Fibroblast of upper back skin (primary cell): Measurements from ENCODE around the gene SLC43A2.

Experiments
- DNase-seq: peaks from one replicate; pipeline ENCODE4 v3.0.0-alpha.2; 2013

SLC43A2 gene

DNA sequence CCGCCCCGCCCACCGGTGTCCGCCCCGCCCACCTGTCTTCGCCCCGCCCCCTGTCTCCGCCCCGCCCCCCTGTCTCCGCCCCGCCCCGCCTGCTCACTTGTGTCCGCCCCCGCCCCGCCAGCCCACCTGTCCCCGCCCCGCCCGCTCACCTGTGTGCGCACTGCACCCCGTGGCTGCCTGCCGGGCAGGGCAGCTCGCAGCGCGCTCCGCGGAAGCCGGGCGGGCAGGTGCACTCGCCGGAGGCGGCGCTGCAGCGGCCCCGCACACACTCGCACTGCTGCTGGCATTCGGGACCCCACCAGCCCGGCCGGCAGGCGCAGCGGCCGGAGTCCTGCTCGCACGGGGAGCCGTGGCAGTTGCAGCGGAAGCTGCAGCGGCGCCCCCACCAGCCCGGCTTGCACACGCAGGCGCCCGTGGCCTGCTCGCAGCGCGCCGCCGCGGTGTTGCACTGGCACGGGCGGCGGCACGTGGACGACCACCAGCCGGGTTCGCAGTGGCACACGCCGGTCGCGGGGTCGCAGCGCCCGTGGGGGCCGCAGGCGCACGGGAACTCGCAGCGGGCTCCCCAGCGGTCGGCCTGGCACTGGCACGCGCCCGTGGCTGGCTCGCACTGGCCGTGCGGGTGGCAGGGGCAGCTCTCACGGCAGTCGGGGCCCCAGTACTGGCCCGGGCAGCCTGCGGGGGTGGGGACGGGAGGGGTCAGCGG lies 14.8 kb upstream of the SLC43A2 start:
- DNase-seq, result no peak

DNA sequence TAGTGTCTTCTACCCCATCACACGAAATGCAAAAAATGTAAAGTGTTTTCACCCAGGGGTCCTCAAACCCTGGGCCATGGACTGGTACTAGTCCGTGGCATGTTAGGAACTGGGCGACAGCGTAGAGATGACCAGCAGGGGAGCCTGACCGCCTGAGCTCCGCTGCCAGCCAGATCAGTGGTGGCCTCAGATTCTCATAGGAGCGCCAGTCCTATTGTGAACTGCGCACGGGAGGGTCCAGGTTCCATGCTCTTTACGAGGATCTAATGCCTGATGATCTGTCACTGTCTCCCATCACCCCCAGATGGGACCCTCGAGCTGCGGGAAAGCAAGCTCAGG lies 12.4 kb upstream of the SLC43A2 start:
- DNase-seq, result no peak

DNA sequence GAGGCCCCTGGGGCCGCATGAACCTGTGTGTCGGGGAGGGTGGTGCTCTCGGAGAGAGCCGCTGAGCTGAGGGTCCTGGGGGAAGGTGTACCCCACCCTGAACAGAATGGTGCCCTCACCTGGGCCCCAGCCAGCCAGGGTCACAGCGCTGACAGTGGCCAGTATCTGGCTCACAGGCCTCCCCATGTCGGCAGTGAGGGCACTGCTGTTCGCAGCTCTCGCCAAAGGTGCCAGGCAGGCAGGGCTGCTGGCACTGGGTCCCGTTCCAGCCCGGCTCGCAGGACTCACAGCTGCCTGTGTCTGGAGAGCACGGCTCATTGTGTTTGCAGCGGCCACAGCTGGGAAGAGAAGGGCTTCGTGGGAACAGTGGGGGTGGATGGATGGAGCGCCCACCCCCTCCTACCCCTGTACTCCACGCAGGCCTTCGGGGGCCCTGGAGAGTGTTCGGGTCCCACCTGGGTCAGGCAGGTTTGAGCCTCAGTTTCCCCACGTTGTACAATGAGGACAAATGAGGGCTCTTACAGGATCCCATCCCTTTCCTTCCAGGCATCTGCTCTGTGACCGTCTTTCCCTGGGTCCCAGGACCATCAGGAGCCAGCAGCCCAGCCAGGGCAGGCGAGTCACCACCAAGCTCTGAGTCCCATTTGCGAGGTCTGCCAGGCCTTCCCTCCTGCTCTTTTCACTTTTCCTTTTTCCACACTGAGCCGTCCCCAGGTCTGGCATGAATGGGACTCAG lies 11.9 kb upstream of the SLC43A2 start:
- DNase-seq, result no peak

DNA sequence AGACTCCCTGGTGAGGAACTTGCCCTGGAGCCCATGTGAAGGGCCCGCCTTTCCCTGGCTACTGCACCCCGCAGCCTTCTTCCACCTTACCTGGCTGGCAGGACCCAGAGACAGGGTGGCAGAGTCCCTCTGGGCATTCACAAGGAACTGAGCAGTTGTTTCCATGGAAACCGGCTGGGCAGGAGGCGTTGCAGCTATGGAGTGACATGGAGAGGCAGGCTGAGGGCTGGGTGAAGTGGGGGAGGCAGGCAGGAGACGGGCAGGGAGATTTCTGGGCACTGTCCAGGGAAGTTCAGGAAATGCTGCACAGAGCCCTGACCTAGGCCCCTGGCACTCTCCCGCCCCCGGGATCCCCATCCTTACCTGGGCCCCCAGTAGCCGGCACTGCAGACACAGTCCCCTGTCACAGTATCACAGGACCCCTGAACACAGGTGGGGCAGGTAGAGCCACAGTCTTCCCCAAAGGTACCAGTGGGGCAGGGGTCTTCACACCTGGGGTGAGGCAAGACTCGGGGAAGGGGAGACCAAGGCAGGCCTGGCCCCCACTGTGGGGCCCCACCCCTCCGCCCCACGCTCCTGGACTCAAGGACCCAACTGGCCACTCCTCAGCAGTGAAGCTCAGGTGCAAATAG lies 11.0 kb upstream of the SLC43A2 start:
- DNase-seq, result no peak

DNA sequence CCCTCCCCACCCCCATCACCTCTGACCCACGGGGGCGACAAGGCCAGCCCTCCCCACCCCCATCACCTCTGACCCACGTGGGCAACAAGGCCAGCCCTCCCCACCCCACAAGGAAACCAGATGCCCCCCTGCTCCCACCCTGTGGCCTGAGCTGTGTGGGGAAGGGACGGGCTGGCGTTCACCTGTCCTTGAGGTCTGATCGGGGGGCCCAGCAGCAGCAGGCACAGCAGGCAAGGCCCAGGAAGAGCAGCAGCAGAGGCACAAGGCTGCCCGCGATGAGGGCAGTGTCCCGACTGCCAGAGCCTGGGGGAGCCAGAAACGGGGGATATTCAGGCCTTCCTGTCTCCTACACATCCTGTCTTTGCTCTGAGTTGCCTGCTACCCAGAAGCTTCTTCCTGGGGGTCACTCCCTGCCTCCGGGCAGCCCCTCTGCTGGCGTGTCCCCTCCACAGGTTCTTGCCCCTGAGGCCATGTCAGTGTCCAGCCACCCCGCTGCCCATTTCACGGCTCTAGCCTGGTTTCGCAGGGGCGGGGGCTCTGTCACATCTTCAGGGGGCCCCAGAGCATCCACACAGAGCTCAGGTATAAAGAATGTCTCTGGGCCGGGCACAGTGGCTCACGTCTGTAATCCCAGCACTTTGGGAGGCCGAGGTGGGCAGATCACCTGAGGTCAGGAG lies 10.1 kb upstream of the SLC43A2 start:
- no peak for DNase-seq

DNA sequence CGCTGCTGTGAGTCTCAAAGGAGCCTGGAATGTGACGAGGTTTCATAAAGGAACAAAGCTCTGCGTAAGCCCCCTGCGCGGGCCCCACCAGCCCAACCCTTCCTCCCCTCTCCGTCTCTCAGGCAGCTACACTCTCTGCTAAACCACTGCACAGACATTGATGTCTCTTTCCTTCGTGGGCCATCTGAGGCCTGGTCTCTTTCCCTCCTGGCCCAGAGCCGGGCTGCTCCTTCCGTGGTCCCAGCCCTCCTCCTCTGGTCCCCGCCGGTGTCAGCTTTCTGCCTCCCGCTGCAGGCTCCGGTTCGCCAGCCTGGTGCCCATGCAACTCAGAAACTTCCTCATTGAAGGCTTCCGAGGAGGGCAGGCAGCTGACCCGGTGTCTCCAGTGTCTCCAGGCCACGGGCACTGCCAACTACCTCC lies 9.5 kb upstream of the SLC43A2 start:
- DNase-seq, result no peak

DNA sequence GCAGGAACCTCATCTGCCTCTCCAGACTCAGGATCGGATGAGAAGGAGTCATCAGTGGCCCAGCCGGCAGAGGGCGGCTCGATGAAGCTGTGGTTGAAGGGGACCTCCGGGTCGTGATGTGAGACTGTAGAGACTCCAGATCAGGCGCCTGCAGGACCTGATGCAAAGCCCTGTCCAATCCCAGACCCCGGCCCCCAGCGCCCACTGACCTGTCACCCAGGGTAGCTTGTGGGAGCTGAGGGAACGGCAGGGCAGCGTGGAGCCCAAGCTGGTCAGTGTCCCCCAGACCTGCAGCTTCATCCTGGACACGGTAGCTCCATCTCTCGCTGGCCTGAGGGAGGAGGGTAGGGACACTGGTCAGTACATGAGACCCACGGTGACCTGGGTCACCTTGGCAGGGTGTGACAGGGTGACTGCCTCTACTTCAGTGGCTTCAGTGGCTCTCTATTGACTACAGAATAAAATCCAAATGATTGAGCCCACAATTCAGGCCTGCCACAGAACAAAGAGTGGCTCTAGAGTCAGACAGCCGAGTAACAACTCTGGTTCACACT lies 8.2 kb upstream of the SLC43A2 start:
- DNase-seq, result no peak

DNA sequence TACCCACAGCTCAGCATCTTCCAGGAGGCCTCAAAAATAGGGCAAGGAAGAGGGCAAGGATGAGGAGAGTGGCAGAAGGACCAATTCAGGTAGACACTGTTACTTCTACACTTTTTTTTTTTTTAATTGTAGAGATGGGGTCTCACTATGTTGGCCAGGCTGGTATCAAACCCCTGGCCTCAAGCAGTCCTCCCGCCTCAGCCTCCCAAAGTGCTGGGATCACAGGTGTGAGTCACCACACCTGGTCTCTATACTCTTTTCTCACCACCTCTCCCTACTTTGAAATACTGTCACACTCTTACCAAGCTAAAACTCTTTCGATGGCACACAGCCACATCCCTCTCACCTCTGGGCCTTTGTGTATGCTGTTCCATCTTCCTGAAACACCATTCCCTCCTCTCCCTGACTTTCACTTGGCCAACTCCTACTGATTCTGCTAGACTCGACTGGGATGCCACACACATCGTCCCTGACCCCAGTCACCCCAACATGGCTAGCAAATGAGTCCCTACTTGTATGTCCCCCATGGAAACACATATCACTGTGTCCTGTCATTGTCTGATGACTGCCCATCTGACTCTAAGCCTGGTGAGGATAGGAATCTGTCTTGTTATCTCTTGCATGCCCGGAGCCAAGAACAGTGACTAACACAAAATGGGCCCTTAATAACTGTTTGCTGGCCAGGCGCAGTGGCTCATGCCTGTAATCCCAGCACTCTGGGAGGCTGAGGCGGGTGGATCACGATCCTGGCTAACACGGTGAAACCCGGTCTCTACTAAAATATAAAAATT lies 7.2 kb upstream of the SLC43A2 start:
- DNase-seq, result no peak

DNA sequence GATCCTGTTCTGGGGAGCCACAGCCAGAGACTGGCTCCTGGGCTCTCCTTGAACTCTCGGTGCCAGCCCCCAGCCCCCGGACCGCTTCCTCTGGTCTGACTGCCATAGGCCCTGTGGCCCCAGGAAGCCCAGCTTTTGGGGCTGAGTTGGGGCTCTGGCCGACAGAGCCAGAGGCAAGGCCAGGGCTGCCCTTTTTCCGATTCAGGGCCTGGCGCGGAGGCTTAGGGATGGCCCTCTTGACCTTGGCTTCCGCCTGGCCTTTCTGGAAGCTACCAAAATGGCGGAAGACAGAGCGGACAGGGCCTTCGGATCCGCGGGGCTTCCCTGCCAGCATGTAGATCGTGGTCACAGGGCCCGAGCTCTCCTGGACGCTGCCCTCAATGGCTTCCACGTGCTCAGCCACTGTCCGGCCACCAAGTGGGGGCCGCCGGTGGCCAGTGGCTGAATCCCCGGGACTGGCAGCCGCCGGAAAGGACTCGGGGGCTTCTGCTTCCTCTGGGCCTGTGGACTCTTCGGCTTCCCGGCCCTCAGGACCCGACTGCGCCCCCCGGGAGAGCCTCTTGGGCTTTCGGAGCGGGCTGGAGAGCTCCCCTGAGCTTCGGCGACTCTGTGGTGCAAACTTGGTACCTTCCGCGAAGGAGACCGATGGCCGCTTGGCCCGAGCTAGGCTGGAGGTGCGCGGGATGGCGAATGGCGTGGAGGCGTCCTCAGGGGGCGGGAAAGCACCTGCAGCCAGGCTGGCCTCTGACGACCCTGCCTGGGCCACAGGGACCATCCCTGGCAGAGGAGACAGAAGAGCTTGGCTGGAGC lies 6.4 kb upstream of the SLC43A2 start:
- DNase-seq, result no peak

DNA sequence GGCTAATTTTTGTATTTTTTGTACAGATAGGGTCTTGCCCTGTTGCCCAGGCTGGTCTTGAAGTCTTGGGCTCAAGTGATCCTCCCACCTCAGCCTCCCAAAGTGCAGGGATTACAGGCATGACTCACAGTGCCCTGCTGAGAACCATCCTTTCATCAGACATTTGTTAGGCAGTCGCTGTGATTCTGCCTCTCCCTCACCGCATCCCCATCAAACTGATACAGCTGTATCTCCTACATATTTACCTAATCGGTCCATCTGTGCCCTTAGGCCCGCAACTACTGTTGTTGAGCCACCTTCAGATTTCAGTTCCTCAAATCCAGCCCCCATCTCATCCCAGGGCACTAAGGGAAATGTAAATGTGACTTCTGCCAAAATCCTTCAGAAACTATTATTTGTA lies 2.0 kb upstream of the SLC43A2 start:
- no peak for DNase-seq

DNA sequence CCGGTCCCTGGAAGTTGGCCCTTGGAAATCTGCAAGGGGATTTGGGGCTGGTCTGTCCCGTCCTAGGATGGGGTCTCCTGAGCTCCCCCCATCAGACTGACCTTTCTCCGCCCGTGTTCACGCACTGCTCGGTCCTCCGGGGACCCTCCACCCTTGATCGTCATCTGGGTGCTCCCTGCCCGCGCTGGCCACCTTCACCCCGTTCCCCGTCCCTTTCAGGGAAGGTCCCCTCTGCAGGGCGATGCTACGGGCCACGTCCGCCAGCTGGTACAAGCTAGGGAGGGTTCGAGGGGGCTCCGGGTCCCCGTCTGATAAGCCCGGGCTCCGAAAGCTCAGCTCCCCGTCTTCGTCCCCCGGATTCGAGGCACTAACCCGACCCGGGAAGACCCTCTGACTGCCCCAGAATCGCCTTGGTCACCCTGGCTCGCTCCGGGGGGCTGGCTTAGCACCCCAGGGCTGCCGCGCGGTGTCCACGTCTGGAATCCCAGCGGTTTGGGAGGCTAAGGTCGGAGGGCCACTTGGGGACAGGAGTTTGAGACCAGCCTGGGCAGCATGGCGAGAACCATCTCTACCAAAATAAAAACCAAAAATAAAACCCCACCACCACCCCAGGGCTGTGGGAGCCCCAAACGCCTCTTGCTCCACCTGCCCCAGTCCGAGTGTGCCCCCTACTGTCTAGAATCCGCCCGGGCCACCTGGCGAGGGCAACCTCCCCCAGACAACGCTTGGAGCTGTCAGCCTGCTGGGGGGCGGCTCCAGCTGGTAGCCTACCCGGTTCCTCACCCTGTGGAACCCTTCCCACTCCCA lies 1.1 kb upstream of the SLC43A2 start:
- DNase-seq, result peak; percentile 36

DNA sequence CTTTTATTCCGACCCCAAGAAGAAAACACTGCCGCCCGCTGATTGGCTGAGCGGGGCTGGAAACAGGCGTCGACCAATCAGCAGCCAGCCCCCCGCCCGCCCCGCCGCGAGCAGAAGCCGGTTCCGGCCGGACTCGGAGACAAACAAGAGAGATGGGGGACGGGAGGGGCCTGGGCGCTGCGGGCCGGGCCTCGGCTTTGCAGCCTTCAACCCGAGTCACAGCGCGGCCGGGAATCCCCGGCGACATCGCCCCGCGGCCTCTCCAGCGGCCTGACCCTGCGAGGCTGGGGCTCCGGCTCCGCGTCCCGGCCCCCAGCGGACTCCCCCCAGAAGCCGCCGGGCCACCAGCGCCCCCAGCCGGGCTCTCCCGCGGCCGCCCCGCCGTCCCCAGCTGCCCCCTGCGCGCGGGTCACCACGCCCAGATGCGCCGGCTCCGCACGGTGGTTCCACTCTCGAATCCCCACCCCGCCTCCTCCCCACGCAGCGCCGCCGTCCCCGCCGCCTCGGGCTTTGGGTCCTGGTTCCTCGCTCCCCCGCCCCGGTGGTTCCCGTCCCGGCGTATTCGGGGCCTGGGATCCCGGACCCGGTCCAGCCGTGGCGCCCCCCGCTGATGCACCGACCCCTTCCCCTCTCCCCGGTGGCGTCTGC lies 346 bp upstream of the SLC43A2 start:
- peak; percentile 90 for DNase-seq

DNA sequence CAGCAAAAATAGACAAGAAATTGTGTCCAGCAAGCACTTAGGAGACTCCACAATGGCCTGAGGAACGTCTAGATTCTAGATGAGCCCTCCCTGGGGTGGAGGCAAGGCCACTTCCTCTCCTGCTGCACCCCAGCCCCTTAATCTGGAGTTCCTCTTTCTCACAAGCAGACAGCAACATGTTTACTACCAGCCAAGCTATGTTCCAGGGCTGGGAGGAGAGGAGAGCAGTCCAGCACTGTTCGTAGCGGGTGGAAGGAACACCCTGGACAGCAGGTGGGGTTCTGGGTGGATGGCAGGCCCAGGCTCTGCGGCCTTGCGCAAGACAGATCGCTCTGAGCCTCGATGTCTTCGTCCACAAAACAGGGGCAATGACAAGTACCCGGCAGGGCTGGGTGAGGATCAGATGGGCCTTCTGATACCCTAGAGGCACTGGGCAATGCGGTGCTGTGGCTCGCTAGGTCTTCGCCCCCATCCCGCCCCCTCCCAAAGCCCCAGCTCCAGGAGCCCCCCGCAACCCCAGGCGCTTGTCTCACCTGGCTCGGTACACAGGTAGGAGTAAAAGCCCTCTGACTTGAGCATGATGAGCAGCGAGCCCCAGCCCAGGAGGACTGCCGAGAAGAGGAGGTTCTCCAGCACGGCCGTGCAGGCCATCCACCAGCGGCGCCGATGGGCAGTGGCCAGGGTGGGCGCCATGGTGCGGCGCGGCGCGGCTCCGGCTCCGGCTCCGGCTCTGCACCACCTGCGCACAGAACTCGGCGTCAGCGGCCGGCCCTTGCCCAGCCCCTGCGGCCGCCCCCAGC lies 1.3 kb downstream of the SLC43A2 start:
- DNase-seq, result no peak

DNA sequence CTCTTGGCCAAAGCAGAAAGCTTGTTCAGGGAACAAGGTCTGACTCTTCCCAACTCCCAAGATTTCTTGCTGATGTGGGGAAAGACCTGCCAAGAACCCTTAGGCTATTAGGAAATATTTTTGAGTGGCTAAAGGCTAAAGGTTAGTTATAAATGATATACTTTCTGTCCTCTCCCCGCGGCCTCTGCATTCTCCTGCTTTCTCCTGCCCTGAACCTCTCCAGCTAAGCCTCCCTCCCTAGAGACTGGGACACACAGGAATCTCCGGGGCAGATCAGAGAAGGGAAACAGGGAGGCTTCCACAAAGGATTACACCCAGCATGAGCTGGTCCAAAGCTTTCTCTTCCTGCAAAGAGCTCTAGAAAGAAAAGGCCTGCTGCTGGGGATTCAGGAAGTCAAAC lies 2.3 kb downstream of the SLC43A2 start:
- DNase-seq, result no peak

DNA sequence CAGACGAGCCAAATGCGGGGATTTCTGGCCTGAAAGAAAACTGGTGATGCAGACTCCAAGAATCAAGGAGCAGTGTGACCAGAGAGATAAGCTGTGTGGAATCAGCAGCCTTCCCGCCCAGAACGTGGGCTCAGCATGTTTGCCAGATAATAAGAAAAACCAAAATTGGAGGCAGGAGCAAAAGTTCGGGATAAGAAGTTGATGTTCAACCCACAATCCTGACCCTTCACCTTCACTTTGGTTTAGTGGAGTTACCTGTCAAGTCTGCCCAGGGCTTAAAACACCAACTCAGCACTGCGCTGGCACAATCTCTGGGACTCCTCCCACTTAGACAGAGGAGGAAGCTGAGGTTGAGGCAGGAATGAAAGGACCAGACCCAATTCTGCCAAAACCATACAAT lies 3.1 kb downstream of the SLC43A2 start:
- DNase-seq, result no peak

DNA sequence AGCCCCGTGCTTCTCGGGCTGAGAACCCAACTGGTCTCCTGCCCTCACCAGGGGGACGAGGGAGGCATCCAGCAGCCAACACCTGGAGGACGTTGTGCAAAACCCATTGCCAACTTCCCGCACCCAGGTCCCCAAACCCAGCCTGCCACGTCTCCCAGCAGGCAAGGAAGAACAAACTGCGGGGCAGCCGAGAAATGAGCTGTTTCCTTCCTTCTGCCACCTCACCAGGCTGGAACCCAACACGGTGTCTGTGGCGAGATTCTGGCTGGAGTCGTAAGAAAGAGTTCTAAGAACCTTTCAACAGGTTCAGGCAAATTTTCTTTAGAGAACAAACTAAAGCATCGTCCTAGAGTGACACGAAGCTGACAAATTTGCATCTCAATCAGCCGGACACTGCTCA lies 3.6 kb downstream of the SLC43A2 start:
- DNase-seq, result no peak

DNA sequence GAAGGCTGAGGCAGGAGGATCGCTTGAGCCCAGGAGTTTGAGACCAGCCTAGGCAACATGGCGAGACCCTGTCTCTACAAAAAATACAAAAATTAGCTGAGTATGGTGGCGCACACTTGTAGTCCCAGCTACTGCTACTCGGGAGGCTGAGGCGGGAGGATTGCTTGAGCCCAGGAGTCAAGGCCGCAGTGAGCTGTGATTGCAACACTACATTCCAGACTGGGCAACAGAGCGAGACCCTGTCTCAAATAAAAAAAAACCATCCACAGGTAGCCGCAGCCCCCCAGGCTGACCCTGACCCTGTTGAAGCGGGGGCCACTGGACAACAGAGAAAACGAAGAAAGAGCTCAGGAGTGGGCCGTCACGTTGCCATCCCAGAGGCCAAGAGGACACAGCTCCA lies 4.0 kb downstream of the SLC43A2 start:
- no peak for DNase-seq

DNA sequence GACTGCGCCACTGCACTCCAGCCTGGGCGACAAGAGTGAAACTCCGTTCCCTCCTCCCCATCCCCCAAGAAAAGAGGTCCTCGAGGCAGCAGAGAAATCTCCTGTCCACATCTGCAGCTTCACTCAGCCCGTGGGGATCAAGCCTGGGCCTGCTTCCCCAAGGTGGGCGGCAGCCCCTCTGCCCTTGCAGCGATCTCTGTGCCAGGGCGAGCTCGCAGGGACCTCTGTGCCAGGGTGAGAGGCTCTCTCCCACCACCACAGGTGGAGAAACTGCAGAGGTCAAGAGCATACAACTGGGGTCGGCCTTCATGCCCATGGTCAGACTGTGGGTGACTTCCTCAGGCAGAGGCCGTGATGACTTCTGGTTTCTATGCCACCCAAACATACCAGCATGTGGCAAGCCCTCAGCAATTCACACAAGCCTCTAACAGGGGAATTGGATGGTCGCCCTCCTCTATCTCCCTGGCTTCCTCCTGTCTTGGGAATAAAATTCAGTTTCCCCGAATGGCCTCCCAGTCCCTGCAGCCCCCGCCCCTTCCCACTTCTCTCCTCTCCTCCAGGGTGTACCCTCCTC lies 5.5 kb downstream of the SLC43A2 start:
- DNase-seq, result no peak
